GM18951 (cell line): Measurements from ENCODE around the gene GALNT15.

Source experiments
- POLR2A ChIP-seq: IDR thresholded peaks from 4 replicates; pipeline ENCODE4 v1.6.1; 2011; ENCODE audit warnings: mild to moderate bottlenecking; ENCODE audit not compliant: insufficient read length, insufficient read depth; ENCODE audit errors: extremely low read depth
- in situ Hi-C: fragments of 300-500 bp; cut with MboI; formaldehyde crosslinking; loops from one replicate; pipeline ENCODE4 v1.12.0; 2022; ENCODE audit warnings: low sequenced_read_pairs, mixed read lengths, inconsistent platforms; ENCODE audit not compliant: unreplicated experiment

GALNT15 gene

DNA sequence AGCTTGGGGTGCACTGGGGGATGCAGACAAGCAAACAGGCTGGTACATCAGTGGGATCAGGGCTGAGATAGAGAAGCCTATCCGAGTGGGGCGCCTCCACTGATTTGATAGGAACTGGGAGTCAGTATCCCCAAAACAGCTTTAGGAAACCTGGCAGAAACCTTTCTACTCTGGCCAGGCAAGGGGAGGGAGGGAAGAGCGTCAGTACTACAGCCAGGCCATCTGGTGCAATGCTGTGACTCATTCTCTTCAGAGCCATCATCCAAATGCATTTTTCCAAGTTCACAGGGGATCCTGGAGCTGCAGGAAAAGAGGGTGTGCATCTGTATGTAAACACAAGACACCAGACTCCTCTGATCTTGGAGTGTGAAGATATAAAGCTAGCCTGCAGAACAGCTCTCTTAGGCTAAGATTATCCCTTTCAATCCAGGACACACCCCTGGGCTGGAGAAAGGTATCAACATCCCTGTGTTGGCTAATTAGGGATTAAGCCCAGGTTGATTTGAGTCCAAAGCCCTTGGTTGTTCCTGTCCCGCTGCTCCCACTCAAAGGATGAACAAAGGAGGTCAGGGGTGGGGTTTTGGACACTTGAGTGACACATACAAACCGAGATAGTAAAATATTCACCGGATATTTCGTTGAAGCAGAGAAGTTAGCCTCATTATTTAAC lies 9.3 kb downstream of the GALNT15 start:
- in situ Hi-C loops = no loop called here
- TF ChIP-seq POLR2A = no peak

DNA sequence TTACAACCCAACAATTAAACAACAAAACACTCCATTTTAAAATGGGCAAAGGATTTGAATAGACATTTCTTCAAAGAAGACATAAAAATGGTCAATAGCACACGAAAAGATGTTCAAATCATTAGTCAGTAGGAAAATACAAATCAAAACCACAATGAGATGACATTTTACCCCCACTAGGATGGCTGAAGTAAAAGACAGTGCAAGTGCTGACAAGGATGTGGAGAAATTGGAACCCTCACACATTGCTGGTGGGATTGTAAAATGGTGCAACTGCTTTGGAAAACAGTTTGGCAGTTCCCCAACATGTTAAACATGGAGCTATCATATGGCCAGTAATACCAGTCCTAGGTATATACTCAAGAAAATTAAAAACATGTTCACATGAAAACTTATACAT lies 11.6 kb downstream of the GALNT15 start:
- TF ChIP-seq POLR2A = no peak
- in situ Hi-C loops = no loop called here

DNA sequence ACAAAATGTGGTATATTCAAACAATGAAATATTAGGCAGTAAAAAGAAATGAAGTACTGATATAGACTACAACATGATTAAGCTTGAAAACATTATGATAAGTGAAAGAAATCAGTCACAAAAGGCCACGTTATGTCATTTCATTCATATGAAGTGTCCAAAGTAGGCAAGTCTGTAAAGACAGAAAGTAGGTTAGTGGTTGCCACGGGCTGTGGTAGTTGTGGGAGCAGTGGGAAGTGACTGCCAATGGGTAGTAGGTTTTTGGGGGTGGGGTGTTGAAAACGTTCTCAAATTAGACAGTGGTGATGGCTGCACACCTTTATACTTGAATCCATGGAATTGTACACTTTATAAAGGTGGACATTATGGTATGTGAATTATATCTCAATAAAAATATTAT lies 12.1 kb downstream of the GALNT15 start:
- TF ChIP-seq POLR2A = no peak
- in situ Hi-C loops = no loop called here

DNA sequence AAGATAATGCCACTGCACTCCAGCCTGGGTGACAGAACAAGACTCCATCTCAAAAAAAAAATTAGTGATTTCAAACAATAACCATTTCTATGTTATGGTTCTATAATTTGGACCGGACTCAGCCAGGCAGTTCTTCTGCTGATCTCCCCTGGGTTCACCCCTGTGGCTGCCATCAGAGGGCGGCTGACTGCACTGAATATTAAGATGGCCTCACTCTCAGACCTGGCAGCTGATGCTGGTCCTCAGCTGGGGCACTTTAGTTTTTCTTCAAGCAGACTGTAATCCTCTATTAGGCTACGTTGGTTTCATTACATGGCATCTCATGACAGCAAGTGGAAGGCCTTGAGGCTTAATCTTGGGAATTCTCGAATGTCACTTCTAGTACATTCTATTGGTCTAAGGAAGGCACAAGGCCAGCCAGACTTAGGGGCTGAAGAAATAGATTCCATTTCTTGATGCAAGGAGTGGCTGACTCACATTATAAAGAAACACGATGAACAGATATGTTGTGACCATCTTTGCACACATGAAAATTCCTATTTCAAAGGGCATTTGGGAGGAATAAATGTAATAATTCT lies 12.8 kb downstream of the GALNT15 start:
- TF ChIP-seq POLR2A = no peak

DNA sequence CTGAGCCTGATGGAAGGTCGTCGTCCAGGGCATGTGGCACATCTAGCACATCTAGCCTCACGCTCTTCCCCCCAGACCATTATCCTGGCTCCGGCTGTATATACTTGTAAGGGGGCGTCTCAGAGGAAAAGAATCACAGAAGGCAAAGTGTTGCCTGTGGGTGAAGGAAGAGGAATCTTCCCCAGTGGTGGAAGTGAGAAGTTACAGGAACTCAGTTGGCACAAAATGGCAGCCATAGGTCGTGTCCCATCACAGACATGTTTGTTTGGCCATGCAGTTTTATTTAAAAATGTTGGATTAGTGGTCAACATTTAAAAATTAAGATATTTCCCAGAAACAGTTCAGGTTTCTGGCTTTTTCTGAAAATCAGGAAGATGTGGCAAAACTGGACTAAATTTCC lies 13.6 kb downstream of the GALNT15 start:
- in situ Hi-C loops = no loop called here
- no peak for TF ChIP-seq POLR2A

More for the DNA sequence above, 12.8 kb downstream of the GALNT15 start:
- in situ Hi-C loops = no loop called here

DNA sequence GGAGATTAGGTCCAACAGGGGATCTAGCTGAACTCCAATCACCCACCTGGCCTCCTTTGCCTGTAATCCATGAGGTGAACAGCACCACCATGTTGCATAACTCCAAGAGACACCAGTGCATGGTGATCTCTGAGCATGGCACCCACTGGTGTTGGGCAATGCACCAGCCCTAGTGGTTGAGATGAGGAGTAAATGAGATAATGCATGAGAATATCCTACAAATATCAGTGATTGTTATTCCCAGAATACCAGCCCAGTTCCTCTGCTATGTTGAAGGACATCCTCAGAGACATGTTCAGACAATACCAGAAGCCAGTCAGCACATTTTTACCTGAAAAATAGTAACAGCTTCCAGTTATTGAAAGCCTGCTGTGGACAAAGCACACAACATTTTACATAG lies 14.7 kb downstream of the GALNT15 start:
- TF ChIP-seq POLR2A = no peak
- in situ Hi-C loops = no loop called here

DNA sequence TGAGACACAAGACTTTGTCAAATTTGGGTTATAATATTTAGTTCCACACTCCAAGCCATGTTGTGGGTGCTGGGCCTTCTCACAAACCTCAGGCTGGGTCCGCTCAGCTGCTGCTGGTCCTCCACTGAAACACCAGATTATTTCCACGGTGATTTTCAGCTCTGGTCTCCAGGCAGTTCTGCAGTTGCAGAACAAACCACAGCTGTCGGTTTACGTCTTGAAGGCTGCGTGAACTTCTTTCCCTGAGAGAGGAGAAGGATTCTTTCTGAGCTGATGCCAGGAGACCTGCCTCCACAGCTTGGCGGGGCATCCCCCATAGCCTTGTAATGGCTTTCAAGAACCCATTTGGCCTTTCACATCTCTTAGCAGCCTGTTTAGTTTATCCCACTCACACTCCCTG lies 16.2 kb downstream of the GALNT15 start:
- TF ChIP-seq POLR2A = no peak
- in situ Hi-C loops = no loop called here

DNA sequence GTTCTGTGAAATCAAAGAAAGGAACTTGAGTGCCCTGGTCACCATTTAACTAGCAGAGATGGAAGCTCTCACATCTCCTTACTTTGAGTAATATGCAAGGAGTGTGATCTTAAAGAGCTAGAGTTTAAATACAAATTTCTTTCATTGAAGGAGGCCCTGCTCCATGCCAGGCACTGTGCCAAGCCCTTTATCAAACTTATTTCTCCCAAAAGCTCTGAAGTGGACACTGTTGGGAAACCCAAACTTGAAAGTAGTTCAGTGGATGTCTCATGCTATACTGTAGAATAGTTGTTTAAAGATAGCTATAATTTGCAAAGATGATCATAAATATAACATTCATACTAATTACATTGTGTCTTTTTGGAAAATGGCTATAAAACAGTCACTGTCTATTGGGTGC lies 17.1 kb downstream of the GALNT15 start:
- no peak for TF ChIP-seq POLR2A
- in situ Hi-C loops = no loop called here

DNA sequence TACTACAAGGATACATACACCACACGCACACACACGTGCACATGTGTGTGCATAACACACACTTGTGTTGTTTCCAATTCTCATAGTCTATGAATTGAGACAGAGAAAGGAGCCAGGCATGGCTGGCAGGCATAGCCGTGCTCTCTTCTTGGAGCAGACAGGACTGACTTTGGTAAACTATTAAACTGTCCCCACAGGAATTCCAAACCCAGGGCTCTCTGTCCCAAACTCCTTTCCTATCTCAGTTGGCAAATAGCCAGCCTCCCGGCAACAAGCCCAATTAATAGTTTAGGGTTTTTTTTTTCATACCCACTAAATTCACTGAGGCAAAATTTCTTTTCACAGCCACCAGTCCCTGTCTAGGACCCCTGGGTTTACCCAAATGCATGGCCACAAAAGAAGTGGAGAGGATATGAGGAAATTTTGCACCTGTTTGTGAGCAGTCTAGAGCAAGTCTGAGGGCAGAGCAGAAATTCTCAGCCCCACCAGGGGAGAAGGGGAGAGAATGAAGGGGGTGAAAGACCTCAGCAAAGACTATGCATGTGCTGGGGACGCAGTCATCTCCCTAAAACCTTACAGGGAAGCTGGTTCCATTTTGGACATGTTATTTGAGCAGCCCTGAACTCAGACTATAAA lies 17.8 kb downstream of the GALNT15 start:
- no peak for TF ChIP-seq POLR2A
- in situ Hi-C loops = no loop called here

DNA sequence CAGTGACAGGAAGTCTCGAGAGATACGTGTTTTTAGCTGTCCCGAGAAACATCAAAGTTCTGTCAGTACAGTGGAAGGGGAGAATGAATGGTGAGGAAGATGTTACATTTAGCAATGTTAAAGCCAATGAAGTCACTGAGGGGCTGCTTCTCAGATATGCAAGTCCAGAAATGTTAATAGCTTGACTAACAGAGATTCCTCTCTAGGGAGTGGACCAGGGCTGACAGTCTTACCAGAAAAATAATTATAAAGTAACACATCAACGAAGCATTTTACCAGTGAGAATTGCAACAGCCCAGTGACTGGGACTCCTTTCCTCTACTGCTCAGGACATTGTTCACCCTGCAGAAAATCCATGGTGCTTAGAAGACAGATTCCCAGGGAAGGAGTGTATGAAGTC lies 23.9 kb downstream of the GALNT15 start:
- in situ Hi-C loops = no loop called here
- no peak for TF ChIP-seq POLR2A

DNA sequence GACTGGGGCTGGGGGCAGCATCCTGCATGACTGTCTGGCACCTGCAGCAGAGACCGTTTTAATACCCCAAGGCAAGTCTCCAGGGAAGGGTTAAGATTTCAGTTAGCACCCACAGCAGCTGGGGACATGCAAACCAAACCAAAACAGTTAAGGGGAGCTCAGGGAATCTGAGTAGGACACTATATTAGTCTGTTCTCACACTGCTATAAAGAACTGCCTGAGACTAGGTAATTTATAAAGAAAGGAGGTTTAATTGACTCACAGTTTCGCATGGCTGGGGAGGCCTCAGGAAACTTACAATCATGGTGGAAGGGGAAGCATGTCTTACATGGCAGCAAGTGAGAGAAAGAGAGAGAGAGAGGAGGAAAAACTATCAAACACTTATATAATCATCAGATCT lies 25.3 kb downstream of the GALNT15 start:
- no peak for TF ChIP-seq POLR2A
- in situ Hi-C loops = no loop called here

DNA sequence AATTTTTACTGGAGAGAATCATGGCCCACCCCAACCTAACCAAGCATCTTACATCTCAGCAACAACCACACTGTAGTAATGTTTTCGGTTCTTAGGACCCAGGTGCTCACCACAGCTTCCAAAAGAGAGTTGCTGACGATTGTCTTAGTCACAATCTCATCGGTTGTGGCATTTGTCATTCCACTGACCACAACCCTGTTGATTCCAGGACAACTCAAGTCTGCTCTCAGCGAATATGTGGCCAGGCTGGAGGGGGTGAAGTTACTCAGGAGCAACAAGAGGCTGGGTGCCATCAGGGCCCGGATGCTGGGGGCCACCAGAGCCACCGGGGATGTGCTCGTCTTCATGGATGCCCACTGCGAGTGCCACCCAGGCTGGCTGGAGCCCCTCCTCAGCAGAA lies 25.9 kb downstream of the GALNT15 start:
- in situ Hi-C loops = no loop called here
- no peak for TF ChIP-seq POLR2A

DNA sequence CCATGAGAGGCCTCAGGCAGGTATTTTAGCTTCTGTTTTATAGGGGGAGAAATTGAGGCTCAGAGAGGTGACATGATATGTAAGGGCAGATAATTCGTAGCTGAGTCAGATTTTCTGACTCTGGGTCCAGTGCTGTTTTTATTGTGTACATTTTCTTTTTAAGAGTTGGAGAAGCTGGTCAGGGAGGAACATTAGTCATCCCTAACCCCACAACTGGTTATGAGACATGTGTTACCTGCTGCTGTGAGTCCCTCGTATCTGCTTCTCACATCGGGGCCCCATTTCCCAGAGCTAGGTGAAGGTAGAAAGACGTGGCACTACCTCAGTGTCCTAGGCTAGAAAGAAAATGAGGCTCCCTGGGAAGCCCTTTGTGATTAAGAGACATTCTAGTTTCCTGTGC lies 28.6 kb downstream of the GALNT15 start:
- no peak for TF ChIP-seq POLR2A
- in situ Hi-C loops = no loop called here

DNA sequence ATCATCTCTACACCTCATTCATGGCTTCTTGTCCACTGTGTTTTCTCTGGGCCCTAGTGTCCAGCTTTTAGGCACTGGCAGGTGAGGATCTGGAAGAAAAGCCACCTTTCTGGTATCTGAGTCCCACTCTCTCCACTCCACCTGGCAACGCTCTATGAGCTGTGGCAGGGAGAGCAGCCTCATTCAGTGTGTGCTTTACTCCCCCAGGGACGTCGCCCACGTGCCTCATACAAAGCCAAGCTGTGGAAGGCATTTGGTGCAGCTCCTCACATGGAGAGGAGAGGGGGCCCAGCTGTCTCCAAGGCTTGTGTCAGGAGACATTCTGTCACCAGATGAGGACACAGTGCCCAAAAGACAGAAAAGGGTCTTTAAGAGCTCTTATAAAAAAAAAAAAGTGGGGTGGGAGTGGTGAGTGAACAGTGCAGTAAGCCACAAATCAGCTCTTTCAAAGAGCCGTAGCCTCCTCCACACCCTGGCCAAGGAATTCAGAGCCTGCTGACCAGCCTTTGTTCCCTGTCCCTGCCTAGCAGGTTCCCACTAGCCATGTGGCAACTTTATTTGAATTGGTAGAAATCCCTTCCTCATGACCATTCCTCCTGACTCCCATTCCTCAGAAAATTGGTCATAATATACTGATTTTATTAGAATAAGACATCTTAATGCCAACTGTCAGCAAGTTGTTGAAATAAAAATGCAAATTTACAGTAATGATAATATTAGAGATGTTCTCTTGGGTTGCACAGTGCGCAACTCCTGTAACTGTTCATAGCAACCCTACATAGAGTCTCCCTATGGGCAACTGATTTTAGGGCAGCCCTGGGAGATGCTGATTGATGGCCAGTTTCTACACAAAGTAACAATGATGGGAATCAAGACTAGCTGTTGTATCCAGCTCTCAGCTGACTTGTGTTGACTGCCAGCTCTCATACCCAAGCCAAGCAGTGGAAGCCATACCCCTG lies 29.5 kb downstream of the GALNT15 start:
- in situ Hi-C loops = no loop called here
- no peak for TF ChIP-seq POLR2A

DNA sequence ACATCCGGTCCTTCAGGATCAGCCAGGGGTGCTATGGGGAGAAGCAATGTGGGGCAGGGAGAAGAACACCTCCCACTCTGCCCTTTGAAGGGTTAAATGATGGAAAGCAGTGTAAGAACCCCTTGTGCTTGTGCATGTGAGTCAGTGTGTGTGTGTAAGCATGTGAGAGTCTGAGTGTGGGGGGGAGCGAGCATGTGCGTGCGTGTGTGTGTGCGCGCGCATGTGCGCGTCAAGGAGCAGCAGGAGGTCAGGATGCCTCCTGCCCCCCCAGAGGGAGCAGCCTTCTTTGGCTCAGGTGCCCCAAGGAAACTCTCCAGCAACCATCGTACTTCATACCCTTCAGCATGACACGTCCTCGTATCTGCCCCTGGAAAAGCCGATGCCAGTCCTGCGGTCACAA lies 30.3 kb downstream of the GALNT15 start:
- TF ChIP-seq POLR2A = no peak
- in situ Hi-C loops = no loop called here
